Activated naive CD4-positive, alpha-beta T cell treated with anti-CD3 and anti-CD28 coated beads, Interleukin-2, amount 10 ng/mL, durations not matched to agents 7 days and 5 days (primary cell): ENCODE measurements around the gene RDH12.
"Not testable (repeated sequence)": the region's sequence is repeated elsewhere in the genome, so short reads cannot be mapped to it uniquely, and the experiment has no call there.

ENCODE experiments used
- CTCF ChIA-PET: fragments of 350-600 bp; sonication (Branson Sonifier 250); formaldehyde crosslinking; loops from one replicate; lab custom pipeline; 2021; ENCODE audit warnings: antibody characterized with exemption; lab: Charles Lee
- DNase-seq: peaks from one replicate; pipeline ENCODE4 v3.0.0-alpha.2; 2020
- H3K27ac Mint-ChIP-seq: one replicate; pipeline ENCODE4 v1.8.0; 2021; ENCODE audit warnings: mild to moderate bottlenecking, moderate library complexity, mixed read lengths
- H3K27me3 Mint-ChIP-seq: one replicate; pipeline ENCODE4 v1.8.0; 2021; ENCODE audit warnings: mild to moderate bottlenecking, mixed read lengths
- H3K36me3 Mint-ChIP-seq: one replicate; pipeline ENCODE4 v1.8.0; 2021; ENCODE audit warnings: mixed read lengths
- H3K4me1 Mint-ChIP-seq: one replicate; pipeline ENCODE4 v1.8.0; 2021; ENCODE audit warnings: mixed read lengths
- H3K4me3 Mint-ChIP-seq: one replicate; pipeline ENCODE4 v1.8.0; 2021; ENCODE audit warnings: mild to moderate bottlenecking, moderate library complexity, mixed read lengths
- H3K9me3 Mint-ChIP-seq: one replicate; pipeline ENCODE4 v1.8.0; 2021; ENCODE audit warnings: mixed read lengths

RDH12 gene

DNA sequence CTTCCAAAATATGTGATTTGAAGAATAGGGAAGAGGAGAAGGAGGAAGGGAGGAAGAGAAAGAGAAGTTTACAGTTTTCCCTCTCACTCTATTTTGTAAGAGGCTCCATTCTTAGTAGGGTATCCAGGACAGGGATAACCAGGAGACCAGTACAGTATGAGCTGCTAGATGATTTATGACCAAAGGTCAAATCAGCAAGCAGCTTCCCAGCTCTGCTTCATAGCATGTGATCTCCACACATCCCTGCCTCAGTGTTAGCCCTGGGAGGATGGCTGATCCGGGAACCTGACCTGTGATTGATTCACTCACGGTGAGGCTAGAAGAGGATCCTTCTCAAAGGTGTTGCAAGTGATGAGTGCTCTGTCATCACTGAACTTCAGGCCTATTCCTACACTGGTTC lies 16.6 kb downstream of the RDH12 start:
- peaks cover 31% of the 10 kb centered on the region for H3K27me3 Mint-ChIP-seq
- no peak overlapping the region for H3K4me3 Mint-ChIP-seq
- peaks cover 5% of the 10 kb centered on the region for H3K4me1 Mint-ChIP-seq
- H3K27ac Mint-ChIP-seq = no peak overlapping the region
- DNase-seq = no peak
- CTCF ChIA-PET = no interaction called here
- no peaks in the 10 kb centered on the region for H3K9me3 Mint-ChIP-seq
- H3K36me3 Mint-ChIP-seq = no peaks in the 10 kb centered on the region

DNA sequence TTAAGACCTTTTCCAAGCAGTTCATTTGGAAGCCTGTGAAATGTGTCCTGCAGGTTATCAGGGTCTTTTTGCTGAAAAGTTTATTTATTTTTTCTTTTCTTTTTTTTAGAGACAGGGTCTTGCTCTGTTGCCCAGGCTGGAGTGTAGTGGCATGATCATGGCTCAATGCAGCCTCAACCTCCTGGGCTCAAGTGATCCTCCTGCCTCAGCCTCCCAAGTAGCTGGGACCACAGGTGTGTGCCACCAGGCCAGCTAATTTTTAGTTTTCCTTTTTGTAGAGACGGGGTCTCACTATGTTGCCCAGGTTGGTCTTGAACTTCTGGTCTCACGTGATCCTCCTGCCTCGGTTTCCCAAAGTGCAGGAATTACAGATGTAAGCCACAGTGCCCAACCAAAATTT lies 17.7 kb downstream of the RDH12 start:
- H3K9me3 Mint-ChIP-seq, H3K4me1 Mint-ChIP-seq, H3K4me3 Mint-ChIP-seq, H3K27ac Mint-ChIP-seq, DNase-seq, CTCF ChIA-PET, H3K36me3 Mint-ChIP-seq: not testable (repeated sequence)
- H3K27me3 Mint-ChIP-seq = peaks cover 35% of the 10 kb centered on the region

DNA sequence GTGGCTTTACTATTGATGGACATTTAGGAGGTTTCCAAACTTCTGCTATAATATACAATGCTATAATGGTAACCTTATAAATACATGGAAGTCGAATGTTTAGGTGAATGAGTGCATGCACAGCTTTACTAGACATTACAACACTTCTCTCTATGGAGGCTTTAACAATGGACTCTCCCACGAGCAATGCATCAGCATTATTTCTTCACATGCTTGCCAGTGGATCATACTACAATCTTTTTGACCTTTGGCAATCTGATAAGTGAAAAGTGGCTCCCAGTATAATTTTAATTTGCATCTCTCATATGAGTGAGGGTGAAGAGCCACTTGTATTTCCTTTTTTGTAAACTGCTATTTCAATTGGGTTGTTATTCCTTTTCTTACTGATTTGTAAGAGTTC lies 18.2 kb downstream of the RDH12 start:
- H3K9me3 Mint-ChIP-seq = no peaks in the 10 kb centered on the region
- no peak overlapping the region for H3K4me3 Mint-ChIP-seq
- peaks cover 5% of the 10 kb centered on the region for H3K4me1 Mint-ChIP-seq
- H3K27ac Mint-ChIP-seq = no peak overlapping the region
- H3K27me3 Mint-ChIP-seq = peaks cover 36% of the 10 kb centered on the region
- no peak for DNase-seq
- CTCF ChIA-PET = no interaction called here
- no peaks in the 10 kb centered on the region for H3K36me3 Mint-ChIP-seq

DNA sequence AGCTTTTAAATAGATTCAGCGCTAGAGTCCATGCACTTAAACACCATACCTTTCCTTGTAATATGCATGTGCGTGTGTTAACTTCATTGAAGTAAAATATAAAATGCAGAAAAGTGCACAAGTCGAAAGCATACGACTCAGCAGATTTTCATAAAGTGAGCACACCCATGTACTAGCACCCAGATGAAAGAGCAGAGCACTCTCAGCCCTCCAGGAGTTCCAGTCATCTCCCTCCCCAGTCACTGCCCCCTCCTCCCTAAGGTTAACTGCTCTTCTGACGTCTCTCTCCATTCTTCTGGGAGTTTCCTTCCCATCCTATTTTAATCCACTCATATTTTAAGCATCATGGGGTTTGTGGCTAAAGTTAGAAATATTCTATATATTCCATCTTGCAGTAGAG lies 20.2 kb downstream of the RDH12 start:
- no peak overlapping the region for H3K27ac Mint-ChIP-seq
- H3K36me3 Mint-ChIP-seq = no peaks in the 10 kb centered on the region
- H3K4me1 Mint-ChIP-seq = peaks cover 5% of the 10 kb centered on the region
- H3K9me3 Mint-ChIP-seq = no peaks in the 10 kb centered on the region
- no peak for DNase-seq
- H3K4me3 Mint-ChIP-seq = no peak overlapping the region
- peaks cover 36% of the 10 kb centered on the region for H3K27me3 Mint-ChIP-seq
- CTCF ChIA-PET = interaction anchor here (1.0 kb wide), 1 partner anchor 18 kb away, joined by 4 read pairs; no protein-coding TSS in a partner anchor

DNA sequence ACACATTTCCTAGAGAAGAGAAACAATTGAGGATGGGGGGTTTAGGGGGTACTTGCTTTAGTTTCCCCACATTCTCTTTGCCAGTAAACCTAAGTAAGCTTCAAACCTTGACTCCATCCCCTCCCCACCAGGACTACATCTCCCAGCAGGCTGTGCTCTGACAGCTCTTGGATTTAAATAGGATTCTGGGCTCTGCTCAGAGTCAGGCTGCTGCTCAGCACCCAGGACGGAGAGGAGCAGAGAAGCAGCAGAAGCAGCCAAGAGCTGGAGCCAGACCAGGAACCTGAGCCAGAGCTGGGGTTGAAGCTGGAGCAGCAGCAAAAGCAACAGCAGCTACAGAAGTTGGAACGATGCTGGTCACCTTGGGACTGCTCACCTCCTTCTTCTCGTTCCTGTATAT lies 20.6 kb downstream of the RDH12 start:
- no peak overlapping the region for H3K4me3 Mint-ChIP-seq
- H3K4me1 Mint-ChIP-seq = peaks cover 5% of the 10 kb centered on the region
- H3K27me3 Mint-ChIP-seq = peaks cover 36% of the 10 kb centered on the region
- no peak overlapping the region for H3K27ac Mint-ChIP-seq
- no peak for DNase-seq
- CTCF ChIA-PET = interaction anchor here (1.0 kb wide), 1 partner anchor 18 kb away, joined by 4 read pairs; no protein-coding TSS in a partner anchor
- no peaks in the 10 kb centered on the region for H3K9me3 Mint-ChIP-seq
- H3K36me3 Mint-ChIP-seq = no peaks in the 10 kb centered on the region

DNA sequence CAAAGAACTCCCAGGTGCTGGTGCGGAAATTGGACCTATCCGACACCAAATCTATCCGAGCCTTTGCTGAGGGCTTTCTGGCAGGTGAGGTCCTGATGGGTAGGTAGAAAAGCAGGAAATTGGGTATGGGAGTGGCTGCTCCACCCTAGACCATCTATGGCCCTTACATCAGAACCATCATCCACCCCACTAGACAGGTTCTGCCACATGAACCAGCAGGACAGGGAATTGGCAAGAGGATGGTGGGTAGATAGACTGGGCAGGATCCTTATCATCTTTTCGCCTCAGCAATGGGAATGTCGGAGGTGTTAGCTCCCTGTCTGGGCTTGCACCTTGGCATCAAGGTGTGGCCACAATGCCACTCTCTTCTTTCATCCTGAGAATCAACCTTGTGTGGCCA lies 23.5 kb downstream of the RDH12 start:
- H3K9me3 Mint-ChIP-seq = no peaks in the 10 kb centered on the region
- no peak overlapping the region for H3K27ac Mint-ChIP-seq
- H3K4me1 Mint-ChIP-seq = peaks cover 5% of the 10 kb centered on the region
- no peak for DNase-seq
- peaks cover 29% of the 10 kb centered on the region for H3K27me3 Mint-ChIP-seq
- CTCF ChIA-PET = no interaction called here
- no peaks in the 10 kb centered on the region for H3K36me3 Mint-ChIP-seq
- no peak overlapping the region for H3K4me3 Mint-ChIP-seq

DNA sequence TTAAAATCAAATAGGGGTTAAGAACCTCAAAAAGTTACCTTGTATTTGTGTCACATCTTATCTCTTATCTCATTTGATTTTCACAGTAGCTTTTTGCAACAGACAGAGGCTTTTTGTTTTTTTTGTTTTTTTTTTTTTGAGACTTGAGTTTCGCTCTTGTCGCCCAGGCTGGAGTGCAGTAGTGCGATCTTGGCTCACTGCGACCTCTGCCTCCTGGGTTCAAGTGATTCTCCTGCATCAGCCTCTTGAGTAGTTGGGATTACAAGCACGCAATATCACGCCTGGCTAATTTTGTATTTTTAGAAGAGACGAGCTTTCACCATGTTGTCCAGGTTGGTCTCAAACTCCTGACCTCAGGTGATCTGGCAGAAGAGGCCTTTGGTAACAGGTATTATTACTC lies 25.7 kb downstream of the RDH12 start:
- Mint-ChIP-seq H3K27me3 (peaks cover 15% of the 10 kb centered on the region), H3K36me3 (no peaks in the 10 kb centered on the region), H3K9me3 (no peaks in the 10 kb centered on the region), H3K27ac (no peak overlapping the region), H3K4me3 (no peak overlapping the region), H3K4me1 (peaks cover 5% of the 10 kb centered on the region)
- CTCF ChIA-PET = no interaction called here
- no peak for DNase-seq

DNA sequence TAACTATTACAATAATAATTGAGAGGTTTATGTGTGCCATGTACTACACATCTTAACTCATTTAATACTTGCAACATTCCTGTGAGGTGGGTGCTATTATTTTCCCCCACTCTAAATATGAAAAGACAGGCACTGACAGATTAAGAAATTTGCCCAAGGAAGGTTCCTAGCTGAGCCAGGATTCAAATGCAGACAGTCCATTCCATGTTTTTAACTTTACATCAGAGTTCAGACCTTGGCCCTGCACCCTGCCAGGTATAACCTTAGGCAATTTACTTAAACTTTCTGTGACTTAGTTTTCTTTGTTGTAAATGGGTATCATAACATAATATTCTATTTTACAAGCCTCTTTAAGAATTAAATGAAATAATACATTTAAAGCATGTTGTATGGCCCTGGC lies 26.6 kb downstream of the RDH12 start:
- Mint-ChIP-seq H3K4me3 (no peak overlapping the region), H3K9me3 (no peaks in the 10 kb centered on the region), H3K4me1 (no peaks in the 10 kb centered on the region), H3K27ac (no peak overlapping the region), H3K36me3 (no peaks in the 10 kb centered on the region), H3K27me3 (peaks cover 6% of the 10 kb centered on the region)
- no peak for DNase-seq
- CTCF ChIA-PET = no interaction called here

DNA sequence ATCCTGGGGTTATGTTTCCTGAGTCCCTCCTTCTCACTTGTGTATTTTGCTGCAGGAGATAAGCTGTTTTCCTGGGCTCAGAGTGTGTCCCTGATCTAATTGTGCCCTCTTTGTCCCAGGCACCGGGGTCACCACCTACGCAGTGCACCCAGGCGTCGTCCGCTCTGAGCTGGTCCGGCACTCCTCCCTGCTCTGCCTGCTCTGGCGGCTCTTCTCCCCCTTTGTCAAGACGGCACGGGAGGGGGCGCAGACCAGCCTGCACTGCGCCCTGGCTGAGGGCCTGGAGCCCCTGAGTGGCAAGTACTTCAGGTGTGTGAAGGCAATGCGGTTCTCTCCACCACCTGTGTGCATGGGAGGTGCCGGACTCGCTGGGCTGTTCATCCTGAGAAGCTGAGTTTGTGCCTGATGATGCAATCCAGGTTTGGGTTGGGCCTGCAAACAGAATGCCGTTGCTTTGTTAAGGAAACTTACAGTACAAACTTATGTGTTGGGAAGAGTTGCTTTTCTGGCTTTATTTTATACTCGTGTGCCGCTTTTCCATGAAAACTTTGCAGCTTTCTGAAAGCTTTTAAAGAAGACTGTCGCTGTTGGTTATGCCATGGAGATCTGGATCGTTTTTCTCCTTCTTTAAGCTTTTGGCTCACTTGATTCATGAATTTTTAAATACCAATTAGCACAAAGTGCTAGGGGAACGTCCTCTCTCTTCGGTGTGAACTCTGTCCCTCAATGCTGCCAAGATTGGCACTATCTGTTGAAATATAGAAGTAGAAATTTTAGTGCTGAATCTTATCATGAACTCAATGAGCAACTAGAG lies 27.6 kb downstream of the RDH12 start:
- Mint-ChIP-seq H3K27me3 (peaks cover 3% of the 10 kb centered on the region), H3K36me3 (no peaks in the 10 kb centered on the region), H3K27ac (no peak overlapping the region), H3K9me3 (no peaks in the 10 kb centered on the region), H3K4me1 (no peaks in the 10 kb centered on the region), H3K4me3 (no peak overlapping the region)
- CTCF ChIA-PET = no interaction called here
- no peak for DNase-seq

DNA sequence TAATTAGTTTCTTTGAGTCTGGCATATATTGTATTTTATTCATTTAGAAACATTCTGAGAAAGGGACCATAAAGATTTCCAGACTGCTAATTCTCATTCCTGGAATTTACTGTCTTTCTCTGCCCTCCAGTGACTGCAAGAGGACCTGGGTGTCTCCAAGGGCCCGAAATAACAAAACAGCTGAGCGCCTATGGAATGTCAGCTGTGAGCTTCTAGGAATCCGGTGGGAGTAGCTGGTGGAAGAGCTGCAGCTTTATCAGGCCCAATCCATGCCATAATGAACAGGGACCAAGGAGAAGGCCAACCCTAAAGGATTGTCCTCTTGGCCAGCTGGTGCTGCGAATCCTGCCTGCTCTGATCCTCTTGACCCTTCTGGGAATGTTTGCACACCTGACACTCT lies 31.9 kb downstream of the RDH12 start:
- Mint-ChIP-seq H3K4me1 (no peaks in the 10 kb centered on the region), H3K9me3 (no peaks in the 10 kb centered on the region), H3K4me3 (no peak overlapping the region), H3K27ac (no peak overlapping the region), H3K27me3 (peaks cover 5% of the 10 kb centered on the region), H3K36me3 (no peaks in the 10 kb centered on the region)
- no peak for DNase-seq
- CTCF ChIA-PET = no interaction called here

DNA sequence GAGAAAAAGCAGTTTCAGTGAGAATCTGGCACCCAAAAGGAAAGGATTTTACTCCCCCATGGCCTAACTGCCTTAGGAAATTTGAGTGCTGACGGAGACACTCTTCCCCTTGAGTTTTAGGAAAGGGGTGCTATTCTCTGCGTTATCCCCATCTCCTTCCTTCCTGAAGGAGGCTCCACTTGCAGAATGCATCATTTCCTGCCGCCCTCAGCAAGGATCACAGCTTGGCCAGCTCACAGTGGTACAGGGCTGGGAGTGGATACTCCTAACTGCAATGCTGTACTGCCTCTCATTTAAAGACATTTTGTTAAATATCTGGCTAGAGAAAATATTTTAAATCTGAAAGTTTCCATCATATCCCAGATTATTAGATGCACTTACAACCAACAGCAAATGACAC lies 33.0 kb downstream of the RDH12 start:
- DNase-seq = no peak
- Mint-ChIP-seq H3K4me1 (no peaks in the 10 kb centered on the region), H3K27me3 (peaks cover 5% of the 10 kb centered on the region), H3K27ac (no peak overlapping the region), H3K4me3 (no peak overlapping the region), H3K9me3 (no peaks in the 10 kb centered on the region), H3K36me3 (no peaks in the 10 kb centered on the region)
- CTCF ChIA-PET = no interaction called here

DNA sequence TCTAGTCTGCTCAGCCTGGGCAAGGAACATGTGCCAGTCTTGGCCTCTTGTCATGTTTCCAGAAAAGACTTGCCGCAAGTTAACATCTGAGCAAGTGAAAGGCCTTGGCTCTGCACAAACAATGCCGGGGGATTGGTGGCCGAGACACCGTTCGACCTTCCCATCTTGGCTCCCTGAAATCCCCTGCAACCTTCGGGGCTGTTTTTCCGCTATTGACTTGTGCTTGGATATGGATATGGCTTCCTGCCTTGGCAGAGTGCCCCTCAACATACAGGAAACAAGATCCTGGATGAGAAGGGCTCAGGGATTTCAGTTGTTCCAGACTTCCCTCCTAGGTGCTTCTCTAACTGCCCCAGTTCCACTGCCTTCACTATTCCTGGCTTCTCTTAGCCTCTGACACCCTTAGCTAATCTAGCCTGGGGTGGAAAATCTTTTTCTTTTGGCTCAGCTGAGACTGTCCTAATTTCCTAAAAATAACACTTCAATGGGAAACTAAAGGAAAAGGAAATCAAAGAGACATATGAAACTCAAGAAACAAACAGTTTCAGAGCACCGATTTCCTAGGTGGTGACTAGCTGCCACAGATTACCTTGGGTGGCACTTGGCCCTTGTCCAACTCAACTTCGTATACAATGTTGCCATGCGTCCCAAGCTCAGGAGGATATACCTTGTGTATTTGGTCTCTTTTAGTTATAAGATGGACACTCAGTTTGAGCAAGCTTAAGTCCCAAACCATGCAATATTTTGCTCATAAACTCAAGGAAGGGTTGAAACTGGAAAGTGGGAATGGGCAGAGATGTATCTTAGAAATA lies 33.9 kb downstream of the RDH12 start:
- Mint-ChIP-seq H3K9me3 (no peaks in the 10 kb centered on the region), H3K4me3 (no peak overlapping the region), H3K27me3 (peaks cover 5% of the 10 kb centered on the region), H3K4me1 (no peaks in the 10 kb centered on the region), H3K36me3 (no peaks in the 10 kb centered on the region), H3K27ac (no peak overlapping the region)
- CTCF ChIA-PET = no interaction called here
- DNase-seq = no peak

DNA sequence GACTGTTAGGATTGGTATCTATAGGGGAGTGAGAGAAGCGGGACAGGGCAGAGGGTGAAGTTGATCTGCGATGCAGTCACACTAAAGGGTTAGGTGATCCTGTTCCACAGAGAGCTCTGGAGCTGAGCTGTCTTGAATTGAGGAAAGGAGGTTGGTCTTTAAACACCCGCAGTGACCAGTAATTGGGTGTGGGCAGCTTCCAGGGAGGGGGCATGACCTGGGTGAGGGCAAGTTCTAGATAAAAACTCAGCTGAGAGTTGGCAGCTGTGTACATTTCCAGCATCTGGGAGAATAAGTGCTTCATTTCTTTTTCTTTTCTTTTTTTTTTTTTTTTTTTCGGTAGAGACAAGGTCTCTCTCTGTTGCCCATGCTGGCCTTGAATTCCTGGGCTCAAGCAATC lies 35.1 kb downstream of the RDH12 start:
- DNase-seq = no peak
- H3K27ac Mint-ChIP-seq = no peak overlapping the region
- H3K36me3 Mint-ChIP-seq = no peaks in the 10 kb centered on the region
- no peak overlapping the region for H3K4me3 Mint-ChIP-seq
- no peaks in the 10 kb centered on the region for H3K4me1 Mint-ChIP-seq
- H3K9me3 Mint-ChIP-seq = no peaks in the 10 kb centered on the region
- CTCF ChIA-PET = no interaction called here
- H3K27me3 Mint-ChIP-seq = peaks cover 5% of the 10 kb centered on the region

DNA sequence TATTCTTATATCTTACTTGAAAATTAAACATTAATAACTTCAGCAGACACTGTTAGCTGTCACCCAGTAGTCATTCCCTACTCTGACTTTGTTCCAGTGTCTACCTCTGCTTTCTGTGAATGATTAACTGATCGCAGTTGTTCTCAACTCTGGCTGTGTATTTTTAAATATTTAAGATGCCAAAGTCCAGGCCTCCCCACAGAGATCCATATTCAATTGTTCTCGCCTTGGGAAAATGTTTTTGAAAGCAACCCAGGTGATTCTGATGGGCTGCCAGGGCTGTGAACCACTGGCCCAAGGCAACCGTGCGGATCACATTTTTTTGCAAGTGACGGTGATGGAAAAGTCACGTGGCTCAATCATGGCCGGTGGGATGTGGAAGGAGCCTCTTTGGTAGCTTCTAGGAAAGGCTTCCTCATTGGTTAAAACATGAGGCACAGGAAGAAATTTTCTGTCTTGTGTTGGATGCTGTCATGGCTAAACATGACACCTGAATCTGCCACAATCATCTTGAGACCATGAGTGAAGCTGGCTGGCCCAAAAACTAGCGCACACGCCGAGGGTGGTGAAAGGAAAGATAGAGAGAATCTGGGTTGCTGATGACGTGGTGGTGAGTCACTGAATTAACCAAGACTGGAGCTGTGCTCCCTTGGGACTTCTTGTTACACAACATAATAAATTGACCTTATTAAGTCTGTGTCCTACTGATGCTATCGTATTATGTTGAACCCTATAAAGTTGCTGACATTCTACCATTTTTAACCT lies 37.2 kb downstream of the RDH12 start:
- Mint-ChIP-seq H3K4me1 (no peaks in the 10 kb centered on the region), H3K9me3 (no peaks in the 10 kb centered on the region), H3K36me3 (no peaks in the 10 kb centered on the region), H3K27ac (no peak overlapping the region), H3K27me3 (peaks cover 5% of the 10 kb centered on the region), H3K4me3 (no peak overlapping the region)
- CTCF ChIA-PET = no interaction called here
- DNase-seq = no peak
